H9 (cell line): Measurements from ENCODE around the gene CLDN2. TPM values are rescaled to one million over a fixed set of nuclear protein-coding genes. Genes with fewer than 3 reads are reported as not detected.

Experiments
- DNase-seq: peaks from one replicate; pipeline ENCODE4 v3.0.0-alpha.2; 2017
- H2AFZ ChIP-seq: one replicate; pipeline ENCODE4 v1.6.1; 2013; ENCODE audit warnings: mild to moderate bottlenecking, low read length, control low read depth, moderate library complexity
- H2AK5ac ChIP-seq: 2 replicates; pipeline ENCODE4 v1.6.1; 2013; ENCODE audit warnings: low read length, control low read depth, mixed read lengths; ENCODE audit not compliant: insufficient read length
- H2BK120ac ChIP-seq: one replicate; pipeline ENCODE4 v1.6.1; 2013; ENCODE audit warnings: low read depth, mild to moderate bottlenecking, low read length, control low read depth, inconsistent platforms; ENCODE audit not compliant: poor library complexity, severe bottlenecking
- H2BK12ac ChIP-seq: 2 replicates; pipeline ENCODE4 v1.6.1; 2013; ENCODE audit warnings: low read length, control low read depth, mixed read lengths, low read depth; ENCODE audit not compliant: insufficient read length
- H2BK15ac ChIP-seq: 2 replicates; pipeline ENCODE4 v1.6.1; 2013; ENCODE audit warnings: low read depth, low read length, control low read depth
- H2BK20ac ChIP-seq: one replicate; pipeline ENCODE4 v1.6.1; 2013; ENCODE audit warnings: low read depth, mild to moderate bottlenecking, low read length, control low read depth, inconsistent platforms; ENCODE audit not compliant: poor library complexity, severe bottlenecking
- H2BK5ac ChIP-seq: 2 replicates; pipeline ENCODE4 v1.6.1; 2013; ENCODE audit warnings: low read length, control low read depth, mixed read lengths; ENCODE audit not compliant: insufficient read length
- H3K14ac ChIP-seq: 2 replicates; pipeline ENCODE4 v1.6.1; 2013; ENCODE audit warnings: low read length, control low read depth; ENCODE audit not compliant: insufficient read depth
- H3K18ac ChIP-seq: 2 replicates; pipeline ENCODE4 v1.6.1; 2013; ENCODE audit warnings: low read depth, mild to moderate bottlenecking, mixed read lengths, low read length, control low read depth; ENCODE audit not compliant: insufficient read length
- H3K23ac ChIP-seq: 2 replicates; pipeline ENCODE4 v1.6.1; 2013; ENCODE audit warnings: low read length, control low read depth, mixed read lengths, low read depth; ENCODE audit not compliant: insufficient read length
- H3K23me2 ChIP-seq: 2 replicates; pipeline ENCODE4 v1.6.1; 2013; ENCODE audit warnings: low read depth, mild to moderate bottlenecking, mixed read lengths, low read length, control low read depth; ENCODE audit not compliant: insufficient read length, poor library complexity, severe bottlenecking
- H3K27ac ChIP-seq: 2 replicates; pipeline ENCODE4 v1.5.1; 2013; ENCODE audit warnings: low read length, control low read depth, mixed read lengths, low read depth; ENCODE audit not compliant: insufficient read length
- H3K27me3 ChIP-seq: 2 replicates; pipeline ENCODE4 v1.6.1; 2013; ENCODE audit warnings: low read length, control low read depth, inconsistent platforms; ENCODE audit not compliant: insufficient read depth
- H3K4ac ChIP-seq: 2 replicates; pipeline ENCODE4 v1.6.1; 2013; ENCODE audit warnings: low read depth, mild to moderate bottlenecking, control low read depth, inconsistent platforms, low read length, moderate library complexity
- H3K4me1 ChIP-seq: 2 replicates; pipeline ENCODE4 v1.6.1; 2013; ENCODE audit warnings: low read length, control low read depth, inconsistent platforms; ENCODE audit not compliant: insufficient read depth
- H3K4me2 ChIP-seq: 2 replicates; pipeline ENCODE4 v1.6.1; 2013; ENCODE audit warnings: low read length, control low read depth, mixed read lengths; ENCODE audit not compliant: insufficient read length, insufficient read depth
- H3K56ac ChIP-seq: 2 replicates; pipeline ENCODE4 v1.6.1; 2013; ENCODE audit warnings: low read depth, mild to moderate bottlenecking, mixed read lengths, low read length, control low read depth; ENCODE audit not compliant: insufficient read length
- H3K79me1 ChIP-seq: 2 replicates; pipeline ENCODE4 v1.6.1; 2013; ENCODE audit warnings: low read depth, mild to moderate bottlenecking, moderate library complexity, low read length, control low read depth, inconsistent platforms; ENCODE audit not compliant: insufficient read depth, poor library complexity, severe bottlenecking
- H3K79me2 ChIP-seq: 2 replicates; pipeline ENCODE4 v1.6.1; 2013; ENCODE audit warnings: low read length, control low read depth, inconsistent platforms; ENCODE audit not compliant: insufficient read depth
- H3K9ac ChIP-seq: 2 replicates; pipeline ENCODE4 v1.6.1; 2013; ENCODE audit warnings: low read length, control low read depth, mixed read lengths; ENCODE audit not compliant: insufficient read length; ENCODE audit errors: extremely low read depth
- H3K9me3 ChIP-seq: one replicate; pipeline ENCODE4 v1.6.1; 2013; ENCODE audit warnings: low read depth, low read length, inconsistent platforms; ENCODE audit not compliant: control insufficient read depth
- H3T11ph ChIP-seq: one replicate; pipeline ENCODE4 v1.6.1; 2013; ENCODE audit warnings: mild to moderate bottlenecking, low read length, control low read depth, inconsistent platforms
- H4K20me1 ChIP-seq: one replicate; pipeline ENCODE4 v1.6.1; 2013; ENCODE audit not compliant: control insufficient read depth, insufficient read length, insufficient read depth
- H4K5ac ChIP-seq: 2 replicates; pipeline ENCODE4 v1.6.1; 2013; ENCODE audit warnings: low read depth, mild to moderate bottlenecking, mixed read lengths, low read length, control low read depth; ENCODE audit not compliant: insufficient read length
- H4K8ac ChIP-seq: replicated peaks from 2 replicates; pipeline ENCODE4 v1.6.1; 2013; ENCODE audit warnings: low read length, control low read depth, mixed read lengths, low read depth; ENCODE audit not compliant: insufficient read length
- H4K91ac ChIP-seq: 2 replicates; pipeline ENCODE4 v1.6.1; 2013; ENCODE audit warnings: low read depth, mild to moderate bottlenecking, moderate library complexity, mixed read lengths, low read length, control low read depth; ENCODE audit not compliant: insufficient read length
- H3K27ac Mint-ChIP-seq, 3 experiments: 2 replicates in 2 of 3; 3 replicates in 1 of 3; pipeline ENCODE4 v1.8.0; 2020 to 2021; ENCODE audit warnings: mixed read lengths in 3 of 3, mild to moderate bottlenecking in 1 of 3, moderate library complexity in 1 of 3
- H3K27me3 Mint-ChIP-seq: 2 replicates; pipeline ENCODE4 v1.8.0; 2021; ENCODE audit warnings: low read depth, mild to moderate bottlenecking, moderate library complexity, mixed read lengths
- H3K36me3 Mint-ChIP-seq, 3 experiments: 2 replicates in 2 of 3; 3 replicates in 1 of 3; pipeline ENCODE4 v1.8.0; 2020 to 2021; ENCODE audit warnings: low read depth in 3 of 3, mixed read lengths in 3 of 3; ENCODE audit not compliant: insufficient read depth in 1 of 3
- H3K4me1 Mint-ChIP-seq, 2 experiments: 2 replicates each; pipeline ENCODE4 v1.8.0; 2020; ENCODE audit warnings: mixed read lengths in 2 of 2
- H3K4me3 Mint-ChIP-seq, 2 experiments: 2 replicates in 1 of 2; 3 replicates in 1 of 2; pipeline ENCODE4 v1.8.0; 2020 to 2021; ENCODE audit warnings: mild to moderate bottlenecking in 2 of 2, mixed read lengths in 2 of 2, moderate library complexity in 1 of 2
- H3K9me3 Mint-ChIP-seq, 2 experiments: 2 replicates in 1 of 2; 3 replicates in 1 of 2; pipeline ENCODE4 v1.8.0; 2020; ENCODE audit warnings: mild to moderate bottlenecking in 2 of 2, mixed read lengths in 2 of 2, moderate library complexity in 1 of 2
- CTCF ChIP-seq: fragments of 200-600 bp; sonication (generic); conservative IDR thresholded peaks from 3 replicates; pipeline ENCODE4 v1.8.0; 2021; ENCODE audit warnings: antibody characterized with exemption, mild to moderate bottlenecking
- total RNA-seq: library from RNA; stranded (reverse); gene quantifications from 2 replicates; pipeline ENCODE4 v1.2.1, GENCODE V29; 2021

CLDN2 gene
- total RNA-seq, 1 experiment from 2014 or later = not detected

GRCh38 chrX:106972896-106973295 lies 52.7 kb downstream of the CLDN2 start:
- no peak for DNase-seq
- H3K4me3 Mint-ChIP-seq = no peak overlapping the region
- no peak overlapping the region for H4K8ac ChIP-seq
- H3K9me3 Mint-ChIP-seq = peaks cover 6 to 40% of the 10 kb centered on the region in 2 experiments
- no peaks in the 10 kb centered on the region for H4K20me1 ChIP-seq
- H2BK15ac ChIP-seq = no peak overlapping the region
- H3K23me2 ChIP-seq = no peaks in the 10 kb centered on the region
- no peaks in the 10 kb centered on the region for H3K79me2 ChIP-seq
- no peak overlapping the region for H2AK5ac ChIP-seq
- H3K56ac ChIP-seq = no peak overlapping the region
- H4K91ac ChIP-seq = no peak overlapping the region
- no peaks in the 10 kb centered on the region for H3K9me3 ChIP-seq
- H3T11ph ChIP-seq = no peak overlapping the region
- no peak overlapping the region for H3K18ac ChIP-seq
- H3K14ac ChIP-seq = no peak overlapping the region
- H3K27ac Mint-ChIP-seq = no peak overlapping the region
- no peak overlapping the region for H3K9ac ChIP-seq
- no peak overlapping the region for H3K23ac ChIP-seq
- H2BK5ac ChIP-seq = no peak overlapping the region
- no peaks in the 10 kb centered on the region for H3K27me3 ChIP-seq
- H3K4ac ChIP-seq = no peak overlapping the region
- no peak overlapping the region for H4K5ac ChIP-seq
- no peaks in the 10 kb centered on the region for H3K4me1 ChIP-seq
- no peak overlapping the region for H3K4me2 ChIP-seq
- TF ChIP-seq CTCF = no peak
- no peak overlapping the region for H2BK120ac ChIP-seq
- H3K79me1 ChIP-seq = no peaks in the 10 kb centered on the region
- no peak overlapping the region for H2BK12ac ChIP-seq
- H2AFZ ChIP-seq = no peak overlapping the region
- no peaks in the 10 kb centered on the region for H3K27me3 Mint-ChIP-seq
- no peak overlapping the region for H2BK20ac ChIP-seq
- peaks cover 0 to 10% of the 10 kb centered on the region in 2 experiments; a peak in 2 of 4 replicates for H3K4me1 Mint-ChIP-seq
- no peak overlapping the region for H3K27ac ChIP-seq
- H3K36me3 Mint-ChIP-seq = peaks cover 6 to 23% (median 11%) of the 10 kb centered on the region in 3 experiments; a peak in 6 of 7 replicates
